Activated naive CD4-positive, alpha-beta T cell treated with anti-CD3 and anti-CD28 coated beads, Interleukin-2, amount 10 ng/mL, durations not matched to agents 5 hours and 36 hours (primary cell): ENCODE results near the gene EVX1. TPM values are rescaled to one million over a fixed set of nuclear protein-coding genes. Genes with fewer than 3 reads are reported as not detected.

Experiments used
- total RNA-seq, 2 experiments: library from RNA; stranded (reverse); gene quantifications; one replicate each; pipeline ENCODE4 v1.2.3, GENCODE V29; 2021

Gene EVX1
- not detected for total RNA-seq

GRCh38 chr7:27242555-27243339 is at the start of gene EVX1:
Gene EVX1 (plus strand): TSS chr7:27242802. CDS start chr7:27243031, 229 bp downstream.

DNA sequence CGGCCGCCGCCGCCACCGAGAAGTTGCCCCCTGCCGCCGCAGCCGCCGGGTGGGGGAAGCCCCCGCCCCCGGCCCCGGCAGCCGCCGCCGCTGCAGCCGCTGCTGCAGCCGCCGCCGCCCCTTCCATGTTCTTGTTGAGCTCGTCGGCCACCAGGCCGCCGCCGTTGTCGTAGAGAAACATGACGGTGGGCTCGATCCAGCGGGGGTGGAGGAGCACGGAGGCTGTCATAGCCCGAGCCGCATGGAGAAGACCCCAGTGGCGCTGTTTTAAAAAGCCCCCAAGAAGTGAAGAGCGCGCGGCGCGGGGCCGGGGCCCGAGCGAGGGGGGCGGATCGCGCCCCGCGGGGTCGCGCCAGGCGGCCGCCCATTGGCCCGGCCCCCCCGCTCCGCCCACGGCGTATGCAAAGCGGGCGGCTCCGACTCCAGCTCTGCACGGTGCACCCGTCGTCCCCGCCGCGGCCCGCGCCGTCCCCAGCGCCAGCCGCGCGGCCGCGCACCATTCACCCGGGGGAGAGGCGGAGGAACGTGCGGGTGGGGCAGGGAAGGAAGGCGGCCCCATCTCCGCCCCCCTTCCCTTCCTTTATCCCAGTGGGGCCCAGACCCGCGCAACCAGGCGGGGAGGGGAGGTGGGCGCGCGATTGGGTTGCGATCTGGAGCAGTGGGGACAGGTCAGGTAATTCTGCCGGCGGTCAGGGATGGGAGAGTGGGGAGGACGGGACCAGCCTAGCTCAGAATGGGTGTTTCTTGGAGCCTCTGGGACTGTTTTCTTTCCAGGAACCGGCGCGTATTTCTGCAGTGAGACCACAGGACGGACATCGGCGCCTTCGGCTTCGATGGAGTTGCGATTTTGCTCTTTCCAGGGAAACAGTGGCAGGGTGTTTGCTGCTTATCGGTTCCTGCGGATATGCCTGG is 42.5 kb upstream of the EVX1 start, which contains the start of gene HOXA13:
TSS of gene HOXA13 (minus strand) at position 243 of the 912 bp plus-strand sequence. CDS start at position 229, 14 bp downstream.

Other genes starting within 250 kb of the EVX1 start
- under 1 TPM; 0.40 to 0.46 TPM for gene HOXA1, start 146.8 kb upstream of the EVX1 start, total RNA-seq
- not detected for gene HOXA2, start 140.1 kb upstream of the EVX1 start, total RNA-seq
- gene HOXA4, start 112.0 kb upstream of the EVX1 start, total RNA-seq, result not detected
- not detected for gene HOXA5, start 99.1 kb upstream of the EVX1 start, total RNA-seq
- not detected for gene HOXA6, start 95.0 kb upstream of the EVX1 start, total RNA-seq
- not detected for gene HOXA3, start 90.2 kb upstream of the EVX1 start, total RNA-seq
- not detected for gene HOXA7, start 86.1 kb upstream of the EVX1 start, total RNA-seq
- gene HOXA9, start 77.3 kb upstream of the EVX1 start, total RNA-seq, result not detected
- gene HOXA10, start 68.5 kb upstream of the EVX1 start, total RNA-seq, result under 1 TPM in 1 of 2 experiments, not detected in 1; 0.29 TPM
- not detected for gene HOXA11, start 57.6 kb upstream of the EVX1 start, total RNA-seq
- not detected for gene HOXA13, start 42.7 kb upstream of the EVX1 start, total RNA-seq